A673 (cell line): ENCODE measurements around the gene LCN10.

ENCODE experiments used
- CTCF ChIP-seq: fragments of 300-800, 200-600 bp; sonication (generic); conservative IDR thresholded peaks from 2 replicates; pipeline ENCODE4 v1.5.1; 2017; ENCODE audit warnings: low read depth, mild to moderate bottlenecking, antibody characterized with exemption, low read length, moderate library complexity, mixed read lengths
- EZH2 ChIP-seq: fragments of 200-600 bp; sonication (generic); IDR thresholded peaks from 2 replicates; pipeline ENCODE4 v1.6.1; 2017; ENCODE audit warnings: borderline replicate concordance, low read depth, mild to moderate bottlenecking, mixed read lengths, antibody characterized with exemption, low read length; ENCODE audit not compliant: poor library complexity, severe bottlenecking

GRCh38 chr9:136742591-136743391 lies at the start of gene LCN10:
- TF ChIP-seq CTCF (no peak), EZH2 (no peak)
